GM18526 (cell line): ENCODE measurements around the gene SLC22A2.

ENCODE experiments used
- POLR2A ChIP-seq: IDR thresholded peaks from 3 replicates; pipeline ENCODE4 v1.6.1; 2011; ENCODE audit not compliant: insufficient read length; ENCODE audit errors: extremely low read depth

Gene SLC22A2

DNA sequence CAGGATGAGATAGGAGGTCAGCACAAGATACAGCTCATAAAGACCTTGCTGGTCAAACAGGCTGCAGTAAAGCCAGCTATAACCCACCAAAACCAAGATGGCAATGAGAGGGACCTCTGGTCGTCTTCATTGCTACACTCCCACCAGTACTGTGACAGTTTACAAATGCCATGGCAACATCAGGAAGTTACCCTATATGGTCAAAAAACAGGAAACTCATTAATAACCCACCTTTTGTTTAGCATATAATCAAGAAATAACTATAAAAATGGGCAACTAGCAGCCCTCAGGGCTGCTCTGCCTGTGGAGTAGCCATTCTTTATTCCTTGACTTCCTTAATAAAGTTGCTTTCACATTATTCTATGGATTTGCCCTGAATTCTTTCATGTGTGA lies 30.9 kb downstream of the SLC22A2 start:
- no peak for TF ChIP-seq POLR2A

GRCh38 chr6:160227038-160227768 lies 31.4 kb downstream of the SLC22A2 start:
- no peak for TF ChIP-seq POLR2A

- TF ChIP-seq POLR2A = no peak
These were observed 32.5 kb downstream of the SLC22A2 start for GRCh38 chr6:160226118-160226591.

- TF ChIP-seq POLR2A = no peak
These were observed 33.9 kb downstream of the SLC22A2 start for GRCh38 chr6:160224639-160225237.

- no peak for TF ChIP-seq POLR2A
These were observed 36.1 kb downstream of the SLC22A2 start for GRCh38 chr6:160222491-160222890.

DNA sequence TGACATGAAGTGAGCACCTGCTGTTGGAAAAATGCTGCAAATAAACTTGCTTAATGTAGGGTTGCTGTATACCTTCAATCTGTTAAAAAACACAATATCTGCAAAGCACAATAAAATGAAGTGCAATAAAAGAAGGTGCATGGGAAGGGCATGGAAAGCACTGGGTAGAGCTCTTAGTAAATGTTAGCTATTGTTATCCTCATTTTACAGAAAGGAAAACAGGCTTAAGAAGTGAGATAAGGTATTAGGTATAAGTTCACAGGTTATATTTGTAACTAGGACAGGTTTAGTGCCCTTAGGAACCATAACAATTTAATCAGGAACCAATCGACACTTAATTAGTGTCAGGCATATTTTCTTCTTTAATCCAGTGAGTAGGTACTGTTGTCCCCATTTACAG lies 36.7 kb downstream of the SLC22A2 start:
- no peak for TF ChIP-seq POLR2A

GRCh38 chr6:160221423-160221822 lies 37.2 kb downstream of the SLC22A2 start:
- no peak for TF ChIP-seq POLR2A

- no peak for TF ChIP-seq POLR2A
These were observed 39.8 kb downstream of the SLC22A2 start for GRCh38 chr6:160218810-160219209.

- TF ChIP-seq POLR2A = no peak
These were observed 40.8 kb downstream of the SLC22A2 start for GRCh38 chr6:160217863-160218262.

DNA sequence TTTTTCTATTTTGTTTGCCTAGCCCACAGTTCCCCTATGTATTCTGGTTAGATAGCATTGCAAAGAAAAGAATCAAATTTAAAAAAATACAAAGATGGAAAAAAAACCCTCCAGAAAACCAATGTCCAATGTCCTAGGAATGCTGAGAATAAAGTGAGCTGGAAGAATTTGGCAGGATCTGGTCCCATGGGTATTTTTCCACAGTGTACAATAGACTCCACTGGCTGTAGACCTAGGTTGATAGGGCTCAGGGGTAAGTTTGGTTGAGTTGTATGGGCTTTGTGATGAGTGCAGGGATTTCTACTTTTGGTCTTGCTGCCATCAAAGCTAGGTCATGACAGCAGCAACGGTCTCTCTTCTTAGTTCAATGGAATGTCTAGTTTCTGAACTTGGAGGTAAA lies 41.5 kb downstream of the SLC22A2 start:
- TF ChIP-seq POLR2A = no peak

- TF ChIP-seq POLR2A = no peak
These were observed 43.4 kb downstream of the SLC22A2 start for GRCh38 chr6:160215232-160215631.

- no peak for TF ChIP-seq POLR2A
These were observed 51.0 kb downstream of the SLC22A2 start for GRCh38 chr6:160207618-160208017.

GRCh38 chr6:160204710-160205109 lies 53.9 kb downstream of the SLC22A2 start:
- TF ChIP-seq POLR2A = no peak

GRCh38 chr6:160203953-160204352 lies 54.7 kb downstream of the SLC22A2 start:
- TF ChIP-seq POLR2A = no peak

GRCh38 chr6:160203522-160203921 lies 55.1 kb downstream of the SLC22A2 start:
- no peak for TF ChIP-seq POLR2A

DNA sequence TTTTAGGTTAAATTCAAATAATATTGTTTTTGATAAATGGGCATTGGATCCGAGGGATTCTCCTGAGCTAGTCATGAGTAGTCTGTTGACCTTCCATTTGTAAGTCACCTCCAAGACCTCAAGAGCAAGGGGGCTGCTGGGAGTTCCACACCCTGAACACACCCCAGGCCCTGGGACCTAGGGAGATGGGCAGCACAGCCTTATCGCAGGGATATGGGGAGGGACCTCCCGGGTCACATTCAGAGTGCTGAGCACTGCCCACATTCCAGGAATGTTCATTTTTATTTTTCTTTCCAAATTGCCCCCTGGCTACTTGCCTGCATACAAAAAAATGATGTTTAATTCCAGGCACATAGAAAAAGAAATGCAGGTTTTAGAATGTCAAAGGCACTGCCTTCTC lies 55.5 kb downstream of the SLC22A2 start:
- no peak for TF ChIP-seq POLR2A

- TF ChIP-seq POLR2A = no peak
These were observed 56.2 kb downstream of the SLC22A2 start for GRCh38 chr6:160202411-160202810.
